Esophagus muscularis mucosa (tissue), 4 donors: ENCODE data around the gene XRCC1. TPM values are rescaled to one million over a fixed set of nuclear protein-coding genes. Genes with fewer than 3 reads are reported as not detected.
A peak's percentile ranks its signal among the peaks of the same experiment; 100 is the strongest.

Source experiments
- DNase-seq: peaks from one replicate; pipeline ENCODE4 v3.0.0-alpha.2; 2017; ENCODE audit errors: extremely low spot score
- H3K27ac ChIP-seq, 4 donors: fragments of 200-600 bp; sonication (generic); replicated peaks in 1 of 4; 1 replicate in 3 of 4; 2 replicates in 1 of 4; pipeline ENCODE4 v1.5.1; 2016 to 2019; ENCODE audit warnings: mild to moderate bottlenecking in 1 of 4
- H3K27me3 ChIP-seq, 4 donors: fragments of 200-600 bp; sonication (generic); one replicate each; pipeline versions ENCODE4 v1.5.1 to v1.6.0; 2016 to 2019
- H3K36me3 ChIP-seq, 4 donors: fragments of 200-600 bp; sonication (generic); one replicate each; pipeline ENCODE4 v1.5.1; 2016 to 2019
- H3K4me1 ChIP-seq, 4 donors: fragments of 200-600 bp; sonication (generic); one replicate each; pipeline ENCODE4 v1.5.1; 2016 to 2019
- H3K4me3 ChIP-seq, 4 donors: fragments of 200-600 bp; sonication (generic); 1 replicate in 2 of 4; 2 replicates in 2 of 4; pipeline ENCODE4 v1.5.1; 2016 to 2019; ENCODE audit warnings: mild to moderate bottlenecking in 4 of 4, moderate library complexity in 1 of 4
- H3K9me3 ChIP-seq, 4 donors: fragments of 200-600 bp; sonication (generic); 1 replicate in 3 of 4; 2 replicates in 1 of 4; pipeline ENCODE4 v1.5.1; 2016 to 2019
- EP300 ChIP-seq: sonication (generic); formaldehyde crosslinking; IDR thresholded peaks from one replicate; pipeline ENCODE4 v1.6.1; 2017; ENCODE audit warnings: antibody characterized with exemption
- POLR2A ChIP-seq: fragments of 450-650 bp; IDR thresholded peaks from one replicate; pipeline ENCODE4 v1.6.1; 2017; ENCODE audit warnings: antibody characterized with exemption, moderate library complexity, mild to moderate bottlenecking, low read depth
- POLR2AphosphoS5 ChIP-seq, 2 donors: sonication (generic); formaldehyde crosslinking; IDR thresholded peaks; one replicate each; pipeline ENCODE4 v1.6.1; 2017; ENCODE audit warnings: antibody characterized with exemption in 2 of 2
- WGBS: methylation state at CpG from one replicate; pipeline ENCODE4 v1.1.5; 2018; 5-methylcytosine and 5-hydroxymethylcytosine counted together
- intact Hi-C: fragments of 100-400 bp; cut with DNase I; formaldehyde crosslinking; loops from one replicate; pipeline ENCODE4 v1.15.1; 2023
- total RNA-seq, 4 donors: library from RNA; depleted of rRNA; stranded (reverse); fragments of >200 nt; gene quantifications; one replicate each; pipeline versions ENCODE4 v1.1.0 to v1.2.1, GENCODE V29; 2016
- TF ChIP-seq, protein P1 (sequence below), 3 experiments: fragments of 200-600 bp in 2 of 3; fragments of 450-650 bp in 1 of 3; sonication (generic) in 2 of 3; IDR thresholded peaks; one replicate each; pipeline ENCODE4 v1.5.1; 2017 to 2019; ENCODE audit warnings: antibody characterized with exemption in 3 of 3, mild to moderate bottlenecking in 2 of 3, moderate library complexity in 1 of 3

XRCC1 gene
- total RNA-seq, 4 donors from 2014 or later, result 21.2 to 27.2 (median 24.4) TPM

DNA sequence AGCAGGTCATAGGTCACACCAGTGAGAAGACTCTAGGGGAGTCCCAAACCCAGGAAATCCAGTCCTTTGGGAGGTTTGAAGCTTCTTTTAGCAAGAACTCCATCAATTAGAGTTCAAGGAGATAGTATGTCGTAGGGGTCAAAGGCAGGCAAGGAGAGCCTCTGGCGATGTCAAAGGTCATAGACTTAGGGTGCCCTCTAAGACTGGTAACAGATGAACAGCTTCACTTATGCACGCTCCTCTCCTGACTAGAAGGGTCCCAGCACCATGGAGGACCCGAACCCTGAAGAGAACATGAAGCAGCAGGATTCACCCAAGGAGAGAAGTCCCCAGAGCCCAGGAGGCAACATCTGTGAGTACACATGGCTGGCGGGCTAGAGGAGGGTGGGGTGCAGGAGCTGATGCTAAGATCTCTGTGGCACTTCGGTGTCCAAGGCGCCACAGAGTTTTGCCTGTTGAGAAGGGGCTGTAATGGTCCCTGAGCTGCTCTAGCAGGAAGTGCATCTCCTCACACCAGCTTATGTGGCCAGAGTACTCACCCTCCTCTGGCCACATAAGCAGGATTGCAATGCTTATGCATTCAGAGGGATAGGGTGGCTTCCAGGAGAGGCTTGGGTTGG, 21.6 kb upstream of the XRCC1 start:
- Histone ChIP-seq H3K4me3 (peak overlapping the region; percentile 58 to 71 (median 70)), H3K27me3 (no peaks in the 10 kb centered on the region), H3K36me3 (peaks cover 18 to 66% (median 50%) of the 10 kb centered on the region in 4 donors), H3K27ac (peak overlapping the region; percentile 93 to 98 (median 95)), H3K4me1 (peaks cover 33 to 57% (median 50%) of the 10 kb centered on the region in 4 donors), H3K9me3 (no peaks in the 10 kb centered on the region)
- WGBS, result 32% methylated on average over 6 of the region's 7 CpGs
- intact Hi-C loops, result loop anchor here (2.0 to 5.0 kb wide), 2 partner anchors 56 to 60 kb away; no protein-coding TSS in a partner anchor
- TF ChIP-seq, protein P1, sequence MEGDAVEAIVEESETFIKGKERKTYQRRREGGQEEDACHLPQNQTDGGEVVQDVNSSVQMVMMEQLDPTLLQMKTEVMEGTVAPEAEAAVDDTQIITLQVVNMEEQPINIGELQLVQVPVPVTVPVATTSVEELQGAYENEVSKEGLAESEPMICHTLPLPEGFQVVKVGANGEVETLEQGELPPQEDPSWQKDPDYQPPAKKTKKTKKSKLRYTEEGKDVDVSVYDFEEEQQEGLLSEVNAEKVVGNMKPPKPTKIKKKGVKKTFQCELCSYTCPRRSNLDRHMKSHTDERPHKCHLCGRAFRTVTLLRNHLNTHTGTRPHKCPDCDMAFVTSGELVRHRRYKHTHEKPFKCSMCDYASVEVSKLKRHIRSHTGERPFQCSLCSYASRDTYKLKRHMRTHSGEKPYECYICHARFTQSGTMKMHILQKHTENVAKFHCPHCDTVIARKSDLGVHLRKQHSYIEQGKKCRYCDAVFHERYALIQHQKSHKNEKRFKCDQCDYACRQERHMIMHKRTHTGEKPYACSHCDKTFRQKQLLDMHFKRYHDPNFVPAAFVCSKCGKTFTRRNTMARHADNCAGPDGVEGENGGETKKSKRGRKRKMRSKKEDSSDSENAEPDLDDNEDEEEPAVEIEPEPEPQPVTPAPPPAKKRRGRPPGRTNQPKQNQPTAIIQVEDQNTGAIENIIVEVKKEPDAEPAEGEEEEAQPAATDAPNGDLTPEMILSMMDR (IDR thresholded peaks at IDR 0.05), result no peak
- TF ChIP-seq EP300 (no peak), POLR2AphosphoS5 (IDR thresholded peaks at IDR 0.05) (no peak), POLR2A (no peak)
- DNase-seq, result no peak

DNA sequence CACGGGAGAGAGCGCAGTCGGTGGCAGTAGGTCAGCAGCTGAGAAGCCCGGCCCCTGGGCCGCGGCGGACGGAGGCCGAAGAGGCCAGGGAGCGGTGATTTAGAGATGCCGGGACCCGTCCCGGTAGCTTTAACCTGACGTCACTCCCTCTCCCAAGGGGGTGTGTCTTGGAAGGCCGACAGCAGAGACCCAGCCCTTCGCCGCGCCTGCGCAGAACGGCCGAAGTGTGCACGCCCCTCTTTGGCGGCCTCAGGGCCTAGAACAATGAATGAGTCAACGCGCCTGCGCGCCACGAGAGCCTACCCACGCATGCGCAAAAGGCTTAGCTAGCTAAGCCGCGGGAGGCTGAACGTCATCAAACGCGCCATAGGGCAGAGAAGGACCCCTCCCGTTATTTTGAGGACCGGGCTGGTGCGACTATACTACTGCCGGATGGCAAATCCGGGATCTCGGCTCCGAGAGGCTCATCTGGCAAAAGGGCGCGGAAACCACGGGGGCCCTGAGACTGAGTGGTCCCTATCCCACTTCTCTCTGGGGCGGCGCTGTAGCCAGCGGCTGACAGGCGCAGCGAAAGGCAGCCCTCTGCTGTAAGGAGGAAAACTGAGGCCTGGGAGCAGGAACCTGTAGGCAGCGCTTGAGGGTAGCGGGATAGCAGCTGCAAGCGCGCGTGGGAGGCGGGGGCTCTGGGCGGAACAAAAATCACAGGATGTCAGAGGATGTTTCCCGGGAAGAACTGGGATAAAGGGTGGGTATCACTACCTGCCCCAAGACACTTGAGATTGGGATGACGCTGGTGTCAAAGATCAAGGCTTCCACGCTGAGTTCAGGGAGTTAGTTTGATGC, 20.9 kb upstream of the XRCC1 start, which contains the start of the genes IRGQ and ZNF576:
Gene IRGQ, minus strand, starts transcription at position 136 of the 843 bp plus-strand sequence. CDS start 796 bp downstream, outside the sequence.
Gene ZNF576, plus strand, starts transcription at position 597 of the 843 bp plus-strand sequence. CDS start 514 bp downstream, outside the sequence.
- TF ChIP-seq, protein P1 (IDR thresholded peaks at IDR 0.05), result peak in 1 of 3 experiments; percentile 26
- TF ChIP-seq EP300, result no peak
- peak; percentile 97 to 98 for TF ChIP-seq POLR2AphosphoS5 (IDR thresholded peaks at IDR 0.05)
- TF ChIP-seq POLR2A, result peak; percentile 86
- intact Hi-C loops, result loop anchor here (2.0 to 5.0 kb wide), 3 partner anchors 19 to 59 kb away; no protein-coding TSS in a partner anchor
- peaks cover 24 to 66% (median 53%) of the 10 kb centered on the region in 4 donors for H3K36me3 ChIP-seq
- DNase-seq, result peak; percentile 100
- WGBS, result 0% methylated on average over 28 of the region's 60 CpGs
- H3K9me3 ChIP-seq, result no peaks in the 10 kb centered on the region
- peak within 1 kb of the TSS; percentile 58 to 71 (median 70) for H3K4me3 ChIP-seq
- H3K27me3 ChIP-seq, result no peaks in the 10 kb centered on the region
- H3K27ac ChIP-seq, result peak within 1 kb of the TSS; percentile 93 to 98 (median 95)
- H3K4me1 ChIP-seq, result peaks cover 33 to 59% (median 50%) of the 10 kb centered on the region in 4 donors

DNA sequence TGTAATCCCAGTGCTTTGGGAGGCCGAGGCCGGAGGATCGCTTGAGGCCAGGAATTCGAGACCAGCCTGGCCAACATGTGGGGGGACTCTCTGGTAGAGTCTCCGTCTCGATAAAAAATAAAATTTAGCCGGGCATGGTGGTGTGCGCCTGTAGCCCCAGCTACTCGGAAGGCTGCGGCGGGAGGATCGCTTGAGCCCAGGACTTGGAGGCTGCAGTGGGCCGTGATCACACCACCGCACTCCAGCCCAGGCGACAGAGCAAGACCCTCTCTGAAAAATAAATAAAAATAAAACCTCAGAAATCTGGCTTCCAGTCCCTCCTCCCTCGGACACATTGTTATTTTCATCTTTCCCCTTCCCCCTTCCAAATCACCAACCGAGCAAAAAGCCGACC, 20.3 kb upstream of the XRCC1 start:
- no peak for TF ChIP-seq POLR2AphosphoS5 (IDR thresholded peaks at IDR 0.05)
- no peak for TF ChIP-seq POLR2A
- TF ChIP-seq EP300, result no peak
- TF ChIP-seq, protein P1 (IDR thresholded peaks at IDR 0.05), result no peak
- Histone ChIP-seq H3K27me3 (no peaks in the 10 kb centered on the region), H3K4me3 (peak overlapping the region; percentile 58 to 71 (median 70)), H3K9me3 (no peaks in the 10 kb centered on the region), H3K36me3 (peaks cover 24 to 66% (median 54%) of the 10 kb centered on the region in 4 donors), H3K4me1 (peaks cover 33 to 59% (median 50%) of the 10 kb centered on the region in 4 donors), H3K27ac (peak overlapping the region; percentile 88 to 98 (median 94))
- intact Hi-C loops, result loop anchor here (2.0 to 5.0 kb wide), 2 partner anchors 19 to 58 kb away; no protein-coding TSS in a partner anchor
- no peak for DNase-seq
- 2% methylated on average over 16 of the region's 18 CpGs for WGBS

DNA sequence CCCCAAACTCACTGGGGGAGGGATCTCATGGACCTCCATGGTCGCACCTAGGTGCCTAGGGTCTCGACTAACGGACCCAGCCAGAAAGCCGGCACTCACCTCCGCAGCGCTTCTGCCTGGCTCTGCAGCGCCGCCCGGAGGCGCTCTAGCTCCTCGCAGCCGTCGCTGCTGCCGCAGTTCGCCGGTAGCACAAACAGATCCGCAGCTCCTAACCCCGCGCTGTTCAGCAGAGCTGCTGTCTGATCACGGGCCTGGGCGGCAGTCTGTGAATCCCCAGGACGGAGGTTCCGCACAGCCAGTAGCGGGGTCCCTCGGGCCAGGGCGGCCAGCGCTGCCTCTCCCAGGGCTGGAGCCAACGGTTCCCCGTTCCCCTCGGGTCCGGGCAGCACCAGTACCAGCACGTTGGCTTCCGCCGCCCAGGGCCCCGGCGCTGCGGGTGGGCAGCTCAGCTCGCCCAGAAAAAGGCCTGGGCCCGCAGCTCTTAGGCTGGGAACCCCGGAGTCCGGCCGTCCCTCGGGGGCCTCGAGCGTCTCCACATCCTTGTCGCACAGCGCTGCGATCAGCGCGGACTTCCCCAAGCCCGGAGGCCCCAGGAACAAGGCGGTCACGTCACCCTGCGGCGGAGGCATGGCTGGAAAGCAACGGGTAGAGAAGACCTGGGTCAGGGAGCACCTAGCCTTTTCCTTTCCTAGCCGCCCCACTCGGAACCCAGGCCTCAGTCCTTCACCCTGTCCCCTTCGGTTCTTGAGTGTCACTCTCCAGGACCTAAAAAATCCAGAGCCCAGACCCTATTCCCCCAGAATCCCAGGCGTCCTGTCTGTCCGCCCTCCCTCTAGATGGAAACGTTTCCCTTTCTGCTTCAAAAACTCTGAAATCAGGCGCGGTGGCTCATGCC, 19.6 kb upstream of the XRCC1 start:
- H3K27ac ChIP-seq, result peak overlapping the region; percentile 88 to 98 (median 94)
- no peaks in the 10 kb centered on the region for H3K27me3 ChIP-seq
- TF ChIP-seq POLR2AphosphoS5 (IDR thresholded peaks at IDR 0.05), result no peak
- no peak for TF ChIP-seq EP300
- TF ChIP-seq, protein P1 (IDR thresholded peaks at IDR 0.05), result peak; percentile 49 to 64 (median 50)
- TF ChIP-seq POLR2A, result no peak
- H3K4me1 ChIP-seq, result peaks cover 33 to 59% (median 50%) of the 10 kb centered on the region in 4 donors
- 3% methylated on average over 34 of the region's 64 CpGs for WGBS
- H3K9me3 ChIP-seq, result no peaks in the 10 kb centered on the region
- no peak for DNase-seq
- peaks cover 25 to 66% (median 54%) of the 10 kb centered on the region in 4 donors for H3K36me3 ChIP-seq
- H3K4me3 ChIP-seq, result peak overlapping the region; percentile 58 to 71 (median 70)
- intact Hi-C loops, result loop anchor here (2.0 to 5.0 kb wide), 2 partner anchors 18 to 58 kb away; no protein-coding TSS in a partner anchor
